Measurements from ENCODE around the gene NFASC.

NFASC gene

DNA sequence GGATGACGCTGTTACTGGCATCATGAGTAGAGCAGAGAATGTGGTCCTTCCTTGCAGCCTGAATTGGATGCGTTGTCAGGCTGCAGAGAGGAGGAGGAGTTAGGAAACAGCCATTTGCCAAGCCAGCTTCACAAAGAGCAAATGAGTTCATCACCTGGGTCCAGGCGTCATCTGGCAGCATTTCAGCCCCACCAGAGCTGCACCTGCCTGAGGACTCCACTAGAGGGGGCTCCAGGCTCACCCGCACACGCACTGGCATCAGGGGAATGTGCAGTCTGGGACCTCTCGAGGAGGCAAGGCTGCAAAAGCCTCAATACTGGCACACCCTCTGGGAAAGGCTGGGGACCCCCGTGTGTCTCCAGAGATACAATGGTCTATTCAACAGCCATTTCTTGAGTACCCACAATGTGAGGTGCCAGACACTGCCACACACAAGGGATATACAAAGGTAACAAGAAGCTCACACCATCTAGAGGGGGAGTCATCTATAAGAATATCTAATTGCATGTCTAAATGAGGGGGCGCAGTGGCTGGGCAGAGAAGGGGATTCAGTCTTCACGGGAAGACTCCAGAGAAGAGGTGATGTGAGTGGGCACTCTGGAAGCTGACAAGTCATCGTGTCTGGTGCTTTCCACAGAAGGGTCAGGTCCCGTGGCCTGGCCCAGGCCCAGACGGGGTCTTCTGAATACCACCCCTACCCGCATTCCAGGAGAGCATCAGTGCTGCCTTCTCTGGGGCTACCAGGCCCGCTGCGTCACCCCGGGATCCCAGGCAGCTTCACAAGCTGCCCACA, 118.8 kb downstream of the NFASC start:
- DNase-seq = peak in 5 of 6 experiments; percentile 13 to 57 (median 20)

DNA sequence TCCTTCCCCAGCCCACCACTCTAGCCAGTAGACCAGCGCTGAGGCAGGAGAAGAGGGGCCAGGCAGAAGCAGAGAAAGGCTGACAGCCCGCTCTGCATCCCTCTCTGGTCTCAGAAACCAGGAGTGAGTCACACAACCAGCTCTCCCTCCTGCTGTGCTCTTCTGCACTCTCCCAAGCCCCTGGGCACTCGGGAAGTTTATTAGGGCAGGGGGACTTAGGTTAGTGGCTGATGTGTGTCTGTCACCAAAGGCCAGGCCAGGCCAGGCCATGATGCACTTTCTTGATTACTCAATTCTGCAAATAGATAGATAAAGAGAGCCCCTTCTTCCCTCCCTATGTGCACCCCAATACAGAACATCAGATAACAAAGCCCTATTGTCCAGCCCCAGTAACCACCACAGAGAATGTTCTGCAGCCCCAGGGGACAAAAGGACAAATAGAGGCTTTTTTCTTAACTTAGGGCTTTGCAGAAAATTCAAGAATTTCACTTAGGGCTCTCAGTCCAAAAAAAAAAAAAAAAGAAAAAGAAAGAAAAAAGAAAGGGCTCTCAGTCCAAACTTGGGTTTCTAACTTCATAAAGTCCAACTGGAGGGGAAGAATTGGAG, 119.5 kb downstream of the NFASC start:
- DNase-seq = no peak

DNA sequence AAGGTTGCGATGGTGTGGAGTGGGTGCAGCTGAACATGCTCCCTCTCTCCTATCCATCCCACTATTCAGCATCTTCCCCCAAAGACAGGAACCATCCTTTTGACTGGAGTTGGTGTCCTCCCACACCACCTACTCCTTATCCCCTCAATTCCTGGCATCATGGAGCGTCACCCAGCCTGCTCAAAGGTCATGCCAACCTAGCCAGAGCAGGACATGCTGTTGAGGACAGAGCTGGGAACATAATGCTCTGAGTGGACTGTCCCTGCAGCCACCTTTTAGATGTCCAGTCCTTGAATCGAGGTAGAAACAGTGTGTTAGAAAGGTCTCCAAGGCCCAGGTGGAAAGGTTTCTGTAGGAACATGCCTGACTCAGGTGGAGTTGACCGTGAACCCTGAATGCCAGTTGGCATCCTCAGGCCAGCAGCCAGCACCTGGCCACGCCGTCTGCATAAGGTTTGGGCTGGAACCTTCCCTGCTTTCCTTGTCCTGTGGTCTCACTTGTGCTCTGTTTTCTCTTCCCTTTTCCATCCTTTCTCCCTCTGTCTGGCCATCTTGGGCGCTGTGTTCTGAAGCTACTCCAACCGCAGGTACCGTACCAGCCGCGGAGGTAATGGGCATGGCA, 120.2 kb downstream of the NFASC start:
- no peak for DNase-seq

DNA sequence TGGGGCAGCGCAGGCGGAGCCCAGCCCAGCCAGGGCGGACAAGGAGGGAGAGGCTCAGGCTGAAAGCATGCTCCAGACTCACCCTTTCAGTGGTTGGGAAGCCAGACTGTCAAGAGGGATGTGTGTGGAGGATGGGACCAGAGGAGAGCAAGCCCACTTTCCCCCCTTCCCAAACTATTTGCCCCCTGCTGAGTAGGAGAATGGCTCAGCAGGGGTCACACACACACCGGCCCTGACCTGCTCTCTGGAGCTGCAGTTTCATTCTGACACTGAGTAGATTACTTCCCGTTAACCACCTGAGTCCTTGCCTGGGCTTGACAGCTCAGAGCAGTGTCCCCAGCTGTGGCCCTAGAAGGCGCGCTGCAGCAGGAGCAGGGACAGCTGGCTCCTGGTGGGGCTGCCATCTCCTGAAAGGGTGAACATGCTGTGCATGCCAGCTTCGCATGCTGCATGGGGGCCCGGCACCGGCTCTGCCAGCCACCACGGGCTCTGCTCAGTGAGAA, 120.7 kb downstream of the NFASC start:
- no peak for DNase-seq

DNA sequence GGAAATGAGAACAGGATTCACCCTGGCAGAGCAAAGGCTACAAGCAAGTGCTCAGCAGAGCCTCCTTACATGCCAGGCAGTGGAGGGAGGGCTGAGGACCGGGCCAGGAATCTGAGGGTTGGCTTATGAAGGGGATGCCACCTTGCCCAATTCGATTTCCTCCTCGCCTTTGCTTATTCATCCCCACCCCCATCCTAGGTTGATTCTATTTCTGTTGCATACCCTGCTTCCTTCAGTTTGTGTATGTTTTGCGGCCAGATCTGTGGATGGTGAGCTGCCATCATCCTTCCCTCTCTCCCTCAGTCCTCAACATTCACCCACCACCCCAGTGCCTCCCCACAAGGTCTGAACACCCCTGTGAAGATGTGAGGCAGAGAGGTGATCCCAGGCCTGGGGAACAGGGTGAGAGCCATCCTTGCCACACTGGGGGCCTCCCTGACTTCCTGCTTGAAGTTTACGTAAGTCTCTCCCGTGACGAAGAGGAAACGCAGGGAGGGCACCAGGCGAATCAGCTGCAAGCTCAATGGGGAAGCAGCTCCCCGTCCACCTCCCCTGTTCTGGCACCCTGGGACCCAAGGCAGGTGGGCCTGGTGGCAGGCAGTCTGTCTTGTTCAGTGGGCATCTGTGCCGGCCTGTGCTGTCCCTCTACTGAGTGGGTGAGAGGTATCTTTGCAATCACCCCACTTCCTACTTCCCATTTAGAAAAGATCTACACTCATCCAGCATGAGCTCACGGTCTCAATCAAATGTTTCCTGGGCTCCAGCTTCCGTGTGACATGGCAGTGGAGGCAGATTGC, 121.7 kb downstream of the NFASC start:
- peak in 3 of 6 experiments; percentile 11 to 35 (median 19) for DNase-seq

DNA sequence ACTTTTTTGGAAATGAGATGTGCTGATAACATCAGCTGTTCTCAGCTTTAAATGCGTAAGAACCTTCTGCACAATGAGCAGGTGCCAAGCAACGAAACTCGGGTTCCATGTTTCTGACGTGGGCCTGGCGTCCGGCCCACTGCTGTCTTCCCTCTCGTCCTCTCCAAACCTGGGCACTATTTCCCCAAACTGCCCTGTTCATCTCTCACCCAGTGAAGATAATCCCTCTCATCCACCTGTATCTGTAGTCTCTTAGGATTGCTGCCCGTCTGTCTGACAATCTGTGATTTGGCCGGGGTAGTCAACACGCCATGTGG, 122.3 kb downstream of the NFASC start:
- DNase-seq = no peak

DNA sequence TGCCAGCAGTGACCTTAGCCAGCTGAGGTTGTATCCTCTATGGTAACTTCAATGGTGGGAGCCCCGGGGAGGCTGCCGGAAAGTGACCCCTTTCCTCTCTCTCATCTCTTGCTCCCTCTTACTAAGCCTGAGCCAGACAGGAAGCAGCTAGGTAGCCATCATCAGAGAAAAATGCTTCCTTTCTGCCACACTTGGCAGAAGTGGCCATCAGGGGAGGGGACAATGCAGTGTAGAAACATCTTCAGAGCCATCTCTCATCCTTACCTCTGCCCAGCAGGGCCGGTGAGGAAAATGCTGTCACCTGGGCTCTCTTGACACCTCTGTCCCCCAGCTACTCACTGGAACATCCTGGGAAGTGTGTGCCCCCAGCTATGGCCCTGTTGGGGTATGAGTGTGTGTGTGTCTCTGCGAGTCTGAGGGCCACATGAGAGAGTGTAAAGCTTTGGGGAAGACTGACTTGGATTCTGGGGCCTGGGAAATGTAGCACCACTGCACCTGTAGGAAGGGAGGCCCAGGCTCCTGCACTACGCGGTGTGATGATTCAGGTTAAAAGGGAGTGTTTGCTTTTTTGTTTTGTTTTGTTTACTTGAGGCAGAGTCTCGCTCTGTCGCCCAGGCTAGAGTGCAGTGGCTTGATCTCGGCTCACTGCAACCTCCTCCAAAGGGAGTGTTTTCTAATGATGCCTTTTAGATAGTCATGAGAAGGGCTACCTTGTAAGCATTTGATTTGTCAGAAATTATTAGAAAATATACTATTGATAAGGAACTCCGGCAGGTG, 123.6 kb downstream of the NFASC start:
- DNase-seq = no peak

DNA sequence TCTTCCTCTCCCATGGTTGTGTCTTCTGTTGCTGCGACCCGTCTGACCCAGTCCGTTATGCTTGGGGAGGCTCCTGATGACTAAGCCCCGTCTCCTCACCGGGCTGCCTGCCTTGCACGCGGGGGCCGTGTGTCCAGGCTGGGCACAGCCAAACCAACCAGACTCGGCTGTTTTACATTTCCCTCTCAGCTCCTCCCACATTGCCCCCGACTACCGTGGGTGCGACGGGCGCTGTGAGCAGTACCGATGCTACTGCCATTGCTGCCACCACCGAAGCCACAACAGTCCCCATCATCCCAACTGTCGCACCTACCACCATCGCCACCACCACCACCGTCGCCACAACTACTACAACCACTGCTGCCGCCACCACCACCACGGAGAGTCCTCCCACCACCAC, 126.3 kb downstream of the NFASC start:
- DNase-seq = no peak

DNA sequence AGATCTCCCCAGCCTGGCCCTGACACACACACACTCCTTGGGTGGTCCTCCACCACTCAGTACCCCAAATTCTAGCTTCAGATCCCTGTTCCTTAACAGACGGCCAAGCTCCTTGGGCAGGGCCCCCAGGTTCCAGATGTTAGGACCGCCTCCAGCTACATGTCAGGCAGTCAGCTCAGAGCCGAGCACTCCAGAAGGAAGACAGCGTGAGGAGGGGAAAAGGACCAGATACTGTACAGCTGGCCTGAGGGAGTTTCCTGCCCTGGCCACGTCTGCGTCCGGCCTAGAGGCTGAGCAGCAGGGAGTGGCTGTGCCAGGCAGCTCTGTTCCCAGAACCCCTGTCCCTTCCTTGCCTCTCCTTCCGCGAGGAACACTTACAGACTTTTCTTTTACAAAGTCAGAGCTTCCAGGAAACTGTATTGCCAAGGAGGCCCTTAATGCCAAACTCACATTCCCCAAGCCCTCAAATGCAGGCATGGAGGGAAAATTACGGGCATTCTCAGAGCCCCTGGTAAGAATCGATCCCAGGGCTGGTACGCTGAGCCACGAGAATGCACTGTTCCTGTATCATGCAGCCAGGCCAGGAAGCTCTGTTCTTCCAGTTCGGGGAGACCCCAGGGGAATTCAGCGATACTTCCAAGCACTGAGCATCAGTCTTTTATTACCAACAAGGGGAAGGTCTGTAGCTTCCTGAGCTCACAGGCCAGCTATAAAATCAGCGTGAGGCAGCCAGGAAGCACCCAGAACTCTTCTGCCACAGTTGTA, 127.1 kb downstream of the NFASC start:
- DNase-seq = no peak

DNA sequence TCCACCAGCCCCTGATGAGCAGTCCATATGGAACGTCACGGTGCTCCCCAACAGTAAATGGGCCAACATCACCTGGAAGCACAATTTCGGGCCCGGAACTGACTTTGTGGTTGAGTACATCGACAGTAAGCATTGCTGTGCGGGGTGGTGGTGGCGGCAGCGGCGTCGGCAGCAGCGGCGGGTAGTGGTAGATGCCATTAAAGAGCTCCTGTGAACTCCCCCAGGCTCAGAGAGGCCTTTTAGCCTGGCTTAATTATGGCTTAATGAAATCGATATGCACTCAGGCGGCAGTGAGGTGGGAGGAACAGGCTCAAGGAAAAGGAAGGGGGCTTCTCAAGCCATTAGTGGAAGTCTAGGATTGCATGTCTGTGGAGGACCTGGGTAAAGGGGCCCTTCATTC, 130.5 kb downstream of the NFASC start:
- DNase-seq = no peak

DNA sequence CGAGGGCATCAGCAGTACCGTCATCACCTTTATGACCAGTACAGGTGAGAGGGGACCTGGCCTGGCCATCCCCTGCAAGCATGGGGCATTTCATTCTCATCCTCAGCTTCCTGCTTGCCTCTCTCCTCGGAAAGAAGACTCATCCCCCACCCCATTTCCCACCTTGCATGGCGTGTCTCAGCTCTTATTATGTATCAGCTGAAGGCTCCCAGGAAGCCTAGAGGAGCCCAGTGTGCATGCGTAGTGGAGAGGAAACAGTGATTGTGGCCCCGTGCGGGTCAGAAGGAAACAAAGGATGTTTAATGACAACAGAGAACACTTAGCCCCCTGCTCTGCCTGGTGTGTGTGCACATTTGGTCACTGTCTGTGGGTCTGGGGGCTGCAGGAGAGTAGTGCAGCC, 132.0 kb downstream of the NFASC start:
- DNase-seq = no peak

DNA sequence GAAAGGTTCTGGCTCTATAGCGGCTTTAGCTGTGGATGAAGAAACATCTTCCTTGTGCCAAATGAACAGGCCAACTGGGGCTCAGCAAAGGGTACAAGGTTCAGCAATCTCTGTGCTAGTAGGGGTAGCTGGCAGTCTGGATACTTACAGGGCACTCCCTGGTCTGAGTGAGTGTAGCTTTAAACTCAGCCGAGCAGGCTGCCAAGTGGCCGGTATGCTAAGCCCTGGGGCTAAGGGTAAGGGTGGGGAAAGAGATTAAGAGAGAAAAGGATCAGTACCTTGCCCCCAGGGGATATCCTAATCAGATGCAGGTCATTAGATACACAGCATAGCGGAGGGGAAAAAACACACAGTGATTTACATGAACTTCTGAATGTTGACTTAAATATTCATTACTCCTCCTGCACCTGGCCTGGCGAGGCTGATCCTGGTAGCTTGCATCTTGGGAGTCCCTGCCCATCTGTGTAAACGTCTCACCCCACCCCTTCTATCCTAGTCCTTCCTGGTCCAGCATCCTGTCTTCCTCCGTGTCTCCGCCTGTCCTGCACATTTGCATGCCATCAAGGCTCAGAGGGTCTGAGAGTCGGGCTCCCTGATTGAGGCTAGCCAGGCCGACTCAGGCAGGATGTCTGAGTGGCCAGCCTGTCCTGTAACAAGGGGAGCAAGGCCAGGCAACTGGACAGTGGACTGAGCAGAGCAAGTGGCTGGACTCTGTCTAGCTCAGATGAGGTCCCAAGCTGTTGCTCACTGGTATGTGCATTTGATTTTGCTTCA, 132.9 kb downstream of the NFASC start:
- DNase-seq = no peak

DNA sequence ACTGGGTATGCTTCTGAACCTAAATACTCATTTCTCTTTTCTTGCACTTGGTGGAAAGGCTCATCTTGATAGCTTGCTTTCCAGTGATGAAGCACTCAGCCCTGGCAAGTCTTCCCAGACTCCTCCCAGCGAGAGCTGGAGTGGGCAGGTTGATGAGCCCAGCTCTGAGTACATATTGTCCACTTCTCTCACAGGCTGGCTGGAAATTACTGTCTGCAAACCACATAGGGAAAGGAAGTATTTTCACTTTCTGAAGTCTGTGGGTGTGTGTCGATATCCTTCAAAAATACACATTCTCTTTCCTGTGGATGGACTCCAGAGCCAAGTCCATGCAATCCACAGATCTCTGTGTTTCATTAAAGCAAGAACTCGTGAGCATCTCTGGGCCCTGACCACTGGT, 133.7 kb downstream of the NFASC start:
- no peak for DNase-seq

DNA sequence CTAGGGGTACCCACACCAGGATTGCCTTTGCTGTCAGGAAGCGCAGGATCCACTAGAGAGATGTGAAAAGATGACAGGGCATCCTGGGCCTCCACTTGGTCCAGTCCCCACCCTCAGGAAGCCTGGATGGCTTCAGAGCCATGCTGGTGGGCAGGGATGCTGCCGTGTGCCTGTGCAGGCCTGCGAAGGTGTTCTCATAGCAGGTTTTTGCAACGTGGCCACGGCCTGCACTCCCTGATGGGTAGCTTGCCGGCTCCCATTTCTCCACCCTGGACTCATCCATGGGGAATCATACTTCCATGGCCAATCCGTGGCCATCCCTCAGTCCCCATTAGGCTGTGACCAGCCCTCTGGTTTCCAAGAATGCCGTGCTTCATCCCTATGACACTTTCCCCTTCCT, 138.2 kb downstream of the NFASC start:
- no peak for DNase-seq

DNA sequence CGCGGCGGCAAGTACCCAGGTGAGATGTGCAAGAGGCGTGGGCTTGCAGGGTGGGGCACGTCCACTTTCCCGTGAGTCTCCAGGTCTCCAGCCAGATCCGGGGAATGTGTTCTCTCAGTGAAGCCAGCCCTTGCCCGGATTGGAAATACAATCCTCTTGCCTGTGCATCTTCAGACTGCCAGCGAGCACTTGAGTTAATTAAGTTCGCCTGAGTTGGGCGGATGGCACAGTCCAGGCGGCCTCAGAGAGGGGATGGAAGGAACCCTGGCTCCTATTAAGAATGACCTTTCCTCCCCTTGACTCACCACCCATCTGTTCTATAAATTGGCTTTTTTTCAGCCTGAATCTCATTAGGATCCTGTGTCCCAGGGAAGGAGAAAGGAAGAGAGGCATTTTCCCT, 139.0 kb downstream of the NFASC start:
- no peak for DNase-seq

DNA sequence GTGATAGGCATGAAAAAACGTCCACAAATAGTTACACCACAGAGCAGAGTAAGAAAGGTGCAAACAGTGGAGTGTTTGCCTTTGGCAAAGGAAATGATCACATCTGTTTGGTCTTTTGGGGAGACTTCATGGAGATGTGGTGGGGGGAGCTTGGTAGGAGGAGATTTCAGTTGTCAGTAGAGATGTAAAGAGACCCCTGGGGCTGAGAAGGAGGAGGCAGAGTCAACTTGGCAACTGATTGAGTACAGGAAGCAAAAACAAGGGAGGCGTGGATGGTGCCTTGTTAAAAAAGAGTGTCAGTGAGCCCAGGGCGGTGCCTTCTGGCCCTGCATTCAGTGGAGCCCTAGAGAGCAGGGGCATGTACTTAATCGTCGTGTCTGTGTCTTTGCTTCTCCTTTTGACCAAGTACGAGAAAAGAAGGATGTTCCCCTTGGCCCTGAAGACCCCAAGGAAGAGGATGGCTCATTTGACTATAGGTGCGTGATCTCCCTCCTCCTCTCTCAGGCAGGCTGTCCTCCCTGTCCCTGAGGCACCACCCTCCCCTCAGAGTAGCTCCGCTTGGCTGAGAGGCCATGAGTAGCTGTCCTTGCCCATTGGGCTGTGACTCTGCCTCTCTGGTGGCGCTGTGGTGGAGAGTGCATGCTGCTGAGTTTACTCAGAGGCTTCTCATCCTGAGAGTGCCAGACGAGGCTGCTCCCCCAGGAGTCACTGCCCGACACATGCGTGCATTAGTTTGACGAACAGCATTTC, 141.9 kb downstream of the NFASC start:
- no peak for DNase-seq

DNA sequence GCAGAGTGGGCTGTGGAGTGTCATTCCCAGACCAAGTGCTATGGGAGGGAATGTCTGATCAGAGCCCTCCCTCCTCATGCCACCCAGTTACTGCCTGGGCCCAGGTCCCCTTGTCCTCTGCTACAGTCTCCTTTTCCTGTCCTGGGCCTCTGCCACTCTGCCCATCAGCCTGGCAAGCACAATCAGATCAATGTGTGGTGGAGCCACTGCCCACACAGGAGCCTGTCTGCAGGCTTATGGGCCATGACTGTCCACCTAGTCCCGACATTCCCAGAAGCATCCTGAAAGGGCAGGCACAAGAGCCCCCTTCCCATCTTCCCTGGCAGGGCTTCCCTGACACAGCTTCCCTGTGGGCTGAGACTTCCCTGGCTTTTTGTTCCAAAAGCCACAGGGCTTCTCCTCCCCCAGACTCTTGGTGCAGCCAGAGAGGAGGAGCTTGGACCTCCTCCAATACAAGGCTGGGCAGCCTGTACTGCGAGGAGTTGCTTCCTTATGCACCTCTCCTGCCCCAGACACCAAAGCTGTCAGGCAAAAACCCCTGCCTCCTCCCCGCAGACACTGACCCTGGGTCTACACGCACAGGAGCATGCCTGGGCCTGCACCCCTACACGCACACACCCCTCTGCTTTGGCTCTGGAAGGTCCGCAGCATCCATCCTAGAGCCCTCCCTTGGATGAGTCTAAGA, 143.2 kb downstream of the NFASC start:
- DNase-seq = no peak

DNA sequence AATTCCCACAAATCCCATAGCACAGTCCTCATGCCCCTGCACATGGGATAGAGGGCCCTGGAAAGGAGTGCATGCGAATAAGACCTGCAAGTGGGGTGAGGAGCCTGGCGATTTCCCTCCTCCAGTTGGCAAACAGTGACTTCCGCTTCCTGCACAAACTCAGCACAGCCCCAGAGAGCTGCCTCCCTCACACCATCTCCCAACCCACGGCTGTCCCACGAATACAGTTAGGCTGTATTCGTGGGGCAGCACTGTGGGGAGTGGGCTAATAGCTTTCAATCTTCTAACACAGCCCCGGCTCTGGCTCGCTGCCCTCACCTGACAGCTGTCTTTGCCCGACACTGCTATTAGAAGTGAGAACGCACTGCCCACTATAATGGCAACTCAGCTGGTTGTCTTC, 144.1 kb downstream of the NFASC start:
- no peak for DNase-seq

DNA sequence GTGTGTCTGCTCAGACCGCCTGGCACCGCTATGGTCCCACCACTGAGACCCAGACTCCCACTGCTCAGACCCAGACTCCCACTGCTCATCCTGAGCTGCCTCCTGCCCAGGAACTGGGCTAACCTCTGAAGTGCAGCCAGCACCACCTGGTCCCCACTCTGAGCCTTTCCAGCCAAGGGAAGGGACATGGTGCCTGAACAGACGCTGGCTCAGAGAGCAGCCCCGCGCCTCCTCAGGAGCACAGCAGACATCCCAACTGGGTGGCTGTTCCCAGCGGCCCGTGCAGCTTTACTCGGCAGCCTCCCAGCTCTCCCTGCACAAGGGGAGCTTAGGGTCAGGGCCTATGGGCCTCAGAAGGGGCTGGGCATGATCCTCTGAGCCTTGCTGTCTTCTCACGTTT, 144.6 kb downstream of the NFASC start:
- no peak for DNase-seq

DNA sequence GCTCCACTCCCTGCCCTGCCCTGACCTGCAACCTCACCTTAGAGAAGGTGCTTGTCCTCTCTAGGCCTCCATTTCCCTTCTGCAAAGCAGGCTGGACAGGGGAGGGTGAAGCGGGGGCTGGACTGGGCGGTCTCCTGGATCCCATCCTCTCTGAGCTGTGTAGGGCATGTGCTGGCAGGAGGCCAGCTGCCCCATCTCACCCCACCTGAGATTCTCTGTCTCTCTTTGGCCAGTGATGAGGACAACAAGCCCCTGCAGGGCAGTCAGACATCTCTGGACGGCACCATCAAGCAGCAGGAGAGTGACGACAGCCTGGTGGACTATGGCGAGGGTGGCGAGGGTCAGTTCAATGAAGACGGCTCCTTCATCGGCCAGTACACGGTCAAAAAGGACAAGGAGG, 145.4 kb downstream of the NFASC start:
- DNase-seq = no peak

Measured in stimulated activated naive CD4-positive, alpha-beta T cell (primary cell).